Mucosa of descending colon (tissue), 3 donors: ENCODE results near the gene EHBP1. TPM values are rescaled to one million over a fixed set of nuclear protein-coding genes. Genes with fewer than 3 reads are reported as not detected.
"Not testable (repeated sequence)": the region's sequence is repeated elsewhere in the genome, so short reads cannot be mapped to it uniquely, and the experiment has no call there.

Experiments used
- ATAC-seq: fragments of 200-7000 bp; cut with Tn5 transposase; one replicate; pipeline ENCODE4 v1.9.1; 2020; ENCODE audit warnings: mild to moderate bottlenecking, moderate library complexity
- DNase-seq, 3 donors: peaks; one replicate each; pipeline ENCODE4 v3.0.0-alpha.2; 2020
- H3K36me3 ChIP-seq: fragments of 200-600 bp; one replicate; pipeline ENCODE4 v1.8.0; 2021; ENCODE audit warnings: low read depth, mild to moderate bottlenecking
- H3K4me1 ChIP-seq: fragments of 200-600 bp; one replicate; pipeline ENCODE4 v1.8.0; 2021; ENCODE audit warnings: low read depth, mild to moderate bottlenecking
- H3K4me3 ChIP-seq: fragments of 200-600 bp; one replicate; pipeline ENCODE4 v1.8.0; 2021; ENCODE audit warnings: mild to moderate bottlenecking
- H3K9me3 ChIP-seq: fragments of 200-600 bp; one replicate; pipeline ENCODE4 v1.8.0; 2021; ENCODE audit warnings: mild to moderate bottlenecking
- intact Hi-C, 2 donors: fragments of 100-400 bp; cut with DNase I in 1 of 2; cut with micrococcal nuclease in 1 of 2; formaldehyde crosslinking; loops; one replicate each; pipeline versions ENCODE4 v1.11.0 to v1.11.1; 2022; cut with DNase I, micrococcal nuclease
- total RNA-seq, 3 donors: library from RNA; stranded (reverse); fragmentation: NEBNext Ultra II Directional in 2 of 3; extraction: Animal tissue kit (Norgen Biotek cat#: 25700) in 2 of 3; gene quantifications; one replicate each; pipeline versions ENCODE4 v1.2.1 to v1.2.4, GENCODE V29; 2021 to 2023
- TF ChIP-seq, protein P1 (sequence below): fragments of 200-600 bp; IDR thresholded peaks from one replicate; pipeline ENCODE4 v1.8.0; 2022; ENCODE audit warnings: antibody characterized with exemption, mild to moderate bottlenecking
- donor health status: DM: no; HTN: no; CAD: no; lungs with moderate emphysema.
- donor health status: DM: no; HTN: no; CAD: no.
- donor health status: DM: no; HTN: yes; CAD: no.

EHBP1 gene
- total RNA-seq, 3 donors from 2014 or later = 26.9 to 136 (median 28.2) TPM

- Histone ChIP-seq H3K4me3 (peak overlapping the region; percentile 75), H3K4me1 (peaks cover 15% of the 10 kb centered on the region), H3K36me3 (peaks cover 5% of the 10 kb centered on the region), H3K9me3 (no peaks in the 10 kb centered on the region)
- intact Hi-C loops = no loop called here
- TF ChIP-seq, protein P1, sequence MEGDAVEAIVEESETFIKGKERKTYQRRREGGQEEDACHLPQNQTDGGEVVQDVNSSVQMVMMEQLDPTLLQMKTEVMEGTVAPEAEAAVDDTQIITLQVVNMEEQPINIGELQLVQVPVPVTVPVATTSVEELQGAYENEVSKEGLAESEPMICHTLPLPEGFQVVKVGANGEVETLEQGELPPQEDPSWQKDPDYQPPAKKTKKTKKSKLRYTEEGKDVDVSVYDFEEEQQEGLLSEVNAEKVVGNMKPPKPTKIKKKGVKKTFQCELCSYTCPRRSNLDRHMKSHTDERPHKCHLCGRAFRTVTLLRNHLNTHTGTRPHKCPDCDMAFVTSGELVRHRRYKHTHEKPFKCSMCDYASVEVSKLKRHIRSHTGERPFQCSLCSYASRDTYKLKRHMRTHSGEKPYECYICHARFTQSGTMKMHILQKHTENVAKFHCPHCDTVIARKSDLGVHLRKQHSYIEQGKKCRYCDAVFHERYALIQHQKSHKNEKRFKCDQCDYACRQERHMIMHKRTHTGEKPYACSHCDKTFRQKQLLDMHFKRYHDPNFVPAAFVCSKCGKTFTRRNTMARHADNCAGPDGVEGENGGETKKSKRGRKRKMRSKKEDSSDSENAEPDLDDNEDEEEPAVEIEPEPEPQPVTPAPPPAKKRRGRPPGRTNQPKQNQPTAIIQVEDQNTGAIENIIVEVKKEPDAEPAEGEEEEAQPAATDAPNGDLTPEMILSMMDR = no peak
- DNase-seq (peak; percentile 60 to 83 (median 77)), ATAC-seq (peak; percentile 40)
Observed at GRCh38 chr2:62705859-62706720, 577 bp downstream of the EHBP1 start.

DNA sequence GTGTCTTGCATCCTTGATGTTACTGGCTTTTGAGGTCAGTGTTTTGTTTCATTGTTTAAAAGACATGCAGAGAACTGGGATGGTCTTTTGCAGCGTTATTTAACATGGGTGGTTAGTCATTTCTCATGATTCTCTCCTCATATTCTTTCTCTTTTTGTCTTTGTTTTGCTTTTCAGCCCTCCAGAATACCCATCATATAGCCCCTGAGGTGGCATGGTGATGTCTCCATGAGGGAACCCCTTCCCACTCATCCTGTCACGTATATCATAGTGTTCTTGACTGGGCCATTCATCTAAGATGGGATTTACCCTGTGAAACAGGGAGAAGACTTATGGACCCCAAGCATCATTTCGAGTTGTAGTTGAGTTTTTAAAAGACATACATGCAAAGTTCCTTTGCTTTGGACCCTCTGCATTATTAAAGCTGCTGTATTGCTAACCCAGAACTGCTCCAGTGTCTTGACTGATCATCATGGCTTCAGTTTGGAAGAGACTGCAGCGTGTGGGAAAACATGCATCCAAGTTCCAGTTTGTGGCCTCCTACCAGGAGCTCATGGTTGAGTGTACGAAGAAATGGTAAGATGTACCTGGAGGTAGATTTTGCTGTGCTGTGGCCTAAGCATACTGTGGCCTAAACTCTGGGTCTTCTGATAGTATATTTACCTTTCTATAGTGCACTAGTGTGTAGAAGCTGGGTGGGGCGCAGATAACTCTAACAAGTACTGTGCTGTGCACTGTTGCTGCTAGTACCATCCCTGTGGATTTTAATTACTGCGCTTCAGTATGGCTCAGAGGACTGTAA, 1.4 kb downstream of the EHBP1 start:
- H3K9me3 ChIP-seq = no peaks in the 10 kb centered on the region
- H3K4me1 ChIP-seq = peaks cover 15% of the 10 kb centered on the region
- TF ChIP-seq, protein P1 = no peak
- intact Hi-C loops = no loop called here
- no peak for ATAC-seq
- no peak overlapping the region for H3K4me3 ChIP-seq
- DNase-seq = peak in 1 of 3 donors; percentile 20
- H3K36me3 ChIP-seq = peaks cover 5% of the 10 kb centered on the region

GRCh38 chr2:62708751-62709150, 3.2 kb downstream of the EHBP1 start:
- intact Hi-C loops = no loop called here
- ATAC-seq (no peak), DNase-seq (no peak)
- Histone ChIP-seq H3K4me1 (peaks cover 15% of the 10 kb centered on the region), H3K4me3 (no peak overlapping the region), H3K9me3 (no peaks in the 10 kb centered on the region), H3K36me3 (peaks cover 5% of the 10 kb centered on the region)
- TF ChIP-seq, protein P1 = no peak

DNA sequence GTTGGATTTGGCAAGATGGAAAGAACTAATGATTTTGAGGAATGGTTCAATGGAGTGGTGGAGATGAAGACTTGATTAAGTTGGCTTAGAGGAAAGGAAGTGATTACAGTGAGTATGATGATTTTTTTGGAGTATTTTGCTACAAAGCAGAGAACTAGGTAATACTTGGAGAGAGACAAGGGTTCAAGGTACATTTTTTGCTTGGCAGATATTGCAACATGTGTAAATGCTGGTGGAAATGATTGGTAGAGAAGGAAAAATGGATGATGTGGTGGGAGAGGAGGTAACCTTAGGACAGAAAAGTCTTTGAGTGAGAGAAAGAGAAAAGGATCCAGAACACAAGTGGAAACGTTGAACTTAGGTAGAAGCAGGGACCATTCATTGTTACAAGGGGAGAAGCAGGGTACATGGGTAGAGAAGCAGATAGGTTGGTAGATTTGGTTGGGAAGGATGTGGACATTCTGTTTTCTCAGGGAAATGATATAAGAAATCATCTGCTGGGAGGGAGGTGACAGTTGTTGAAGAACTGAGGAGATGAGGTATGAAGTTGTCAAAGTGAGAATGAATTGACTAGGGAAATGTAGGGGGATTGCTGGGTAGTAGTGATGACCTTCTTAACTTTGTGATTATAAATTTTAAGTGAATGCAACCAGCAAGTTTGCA, 6.5 kb downstream of the EHBP1 start:
- H3K9me3 ChIP-seq = no peaks in the 10 kb centered on the region
- intact Hi-C loops = no loop called here
- H3K4me1 ChIP-seq = peaks cover 9% of the 10 kb centered on the region
- no peaks in the 10 kb centered on the region for H3K36me3 ChIP-seq
- no peak for DNase-seq
- TF ChIP-seq, protein P1 = no peak
- H3K4me3 ChIP-seq = no peak overlapping the region
- no peak for ATAC-seq

DNA sequence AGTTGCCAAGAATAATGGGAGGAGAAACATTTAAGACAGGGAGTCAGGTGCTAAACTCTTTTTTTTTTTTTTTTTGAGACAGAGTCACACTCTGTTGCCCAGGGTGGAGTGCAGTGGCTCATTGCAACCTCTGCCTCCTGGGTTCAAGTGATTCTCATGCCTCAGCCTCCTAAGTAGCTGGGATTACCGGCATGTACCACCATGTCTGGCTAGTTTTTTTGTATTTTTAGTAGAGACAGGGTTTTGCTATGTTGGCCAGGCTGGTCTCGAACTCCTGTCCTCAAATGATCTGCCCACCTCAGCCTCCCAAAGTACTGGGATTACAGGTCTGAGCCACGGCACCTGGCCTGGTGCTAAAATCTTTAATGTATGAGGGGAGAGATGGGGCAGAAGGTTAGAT, 7.7 kb downstream of the EHBP1 start:
- DNase-seq, H3K4me1 ChIP-seq, ATAC-seq: not testable (repeated sequence)

More for the DNA sequence above, 7.7 kb downstream of the EHBP1 start:
- intact Hi-C loops, H3K9me3 ChIP-seq, H3K36me3 ChIP-seq, H3K4me3 ChIP-seq: not testable (repeated sequence)
